Liver (tissue), 3 donors: ENCODE results near the gene CLCN4.

Experiments used
- CTCF ChIP-seq: fragments of 150-350 bp; IDR thresholded peaks from 2 replicates; pipeline ENCODE4 v1.5.1; 2017; ENCODE audit warnings: improper control_type of control experiment, low read depth, low read length; ENCODE audit not compliant: missing input control
- GABPA ChIP-seq, 2 donors: IDR thresholded peaks in 1 of 2; conservative IDR thresholded peaks in 1 of 2; 2 replicates each; pipeline ENCODE4 v1.6.1; 2016; ENCODE audit warnings: antibody characterized with exemption in 2 of 2, mild to moderate bottlenecking in 1 of 2, moderate library complexity in 1 of 2
- TF ChIP-seq, protein P1 (sequence below): IDR thresholded peaks from 2 replicates; pipeline ENCODE4 v1.6.1; 2016; ENCODE audit warnings: antibody characterized with exemption
- donor health status: healthy.
- donor health status: healthy.

- TF ChIP-seq CTCF (no peak), GABPA (IDR thresholded peaks at IDR 0.05 in 1 of 2, conservative IDR thresholded peaks at IDR 0.05 in 1 of 2) (no peak)
- TF ChIP-seq, protein P1, sequence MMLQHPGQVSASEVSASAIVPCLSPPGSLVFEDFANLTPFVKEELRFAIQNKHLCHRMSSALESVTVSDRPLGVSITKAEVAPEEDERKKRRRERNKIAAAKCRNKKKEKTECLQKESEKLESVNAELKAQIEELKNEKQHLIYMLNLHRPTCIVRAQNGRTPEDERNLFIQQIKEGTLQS: no peak
Observed at GRCh38 chrX:10239611-10240064, 82.9 kb downstream of the CLCN4 start.
